ENCODE measurements around the gene MBD3.

The MBD3 gene

GRCh38 chr19:1618157-1619093 is 25.8 kb upstream of the MBD3 start:
- DNase-seq, result no peak

GRCh38 chr19:1616875-1617274 is 24.2 kb upstream of the MBD3 start:
- no peak for DNase-seq

DNA sequence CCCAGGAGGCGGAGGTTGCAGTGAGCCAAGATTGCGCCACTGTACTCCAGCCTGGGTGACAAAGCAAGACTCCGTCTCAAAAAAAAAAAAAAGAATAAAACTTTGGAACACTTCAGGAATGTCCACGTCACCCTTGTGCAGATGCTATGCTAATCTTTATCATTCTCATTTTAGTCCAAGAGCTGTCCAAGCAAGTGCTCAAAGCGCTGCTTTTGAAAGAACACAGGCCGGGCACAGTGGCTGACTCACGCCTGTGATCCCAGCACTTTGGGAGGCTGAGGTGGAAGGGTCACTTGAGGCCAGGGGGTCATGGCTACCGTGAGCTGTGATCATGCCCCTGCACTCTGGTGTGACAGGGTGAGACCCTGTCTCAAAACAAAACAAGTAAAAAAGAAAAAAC is 23.7 kb upstream of the MBD3 start:
- no peak for DNase-seq

GRCh38 chr19:1615156-1615765 is 22.6 kb upstream of the MBD3 start:
- DNase-seq, result no peak

DNA sequence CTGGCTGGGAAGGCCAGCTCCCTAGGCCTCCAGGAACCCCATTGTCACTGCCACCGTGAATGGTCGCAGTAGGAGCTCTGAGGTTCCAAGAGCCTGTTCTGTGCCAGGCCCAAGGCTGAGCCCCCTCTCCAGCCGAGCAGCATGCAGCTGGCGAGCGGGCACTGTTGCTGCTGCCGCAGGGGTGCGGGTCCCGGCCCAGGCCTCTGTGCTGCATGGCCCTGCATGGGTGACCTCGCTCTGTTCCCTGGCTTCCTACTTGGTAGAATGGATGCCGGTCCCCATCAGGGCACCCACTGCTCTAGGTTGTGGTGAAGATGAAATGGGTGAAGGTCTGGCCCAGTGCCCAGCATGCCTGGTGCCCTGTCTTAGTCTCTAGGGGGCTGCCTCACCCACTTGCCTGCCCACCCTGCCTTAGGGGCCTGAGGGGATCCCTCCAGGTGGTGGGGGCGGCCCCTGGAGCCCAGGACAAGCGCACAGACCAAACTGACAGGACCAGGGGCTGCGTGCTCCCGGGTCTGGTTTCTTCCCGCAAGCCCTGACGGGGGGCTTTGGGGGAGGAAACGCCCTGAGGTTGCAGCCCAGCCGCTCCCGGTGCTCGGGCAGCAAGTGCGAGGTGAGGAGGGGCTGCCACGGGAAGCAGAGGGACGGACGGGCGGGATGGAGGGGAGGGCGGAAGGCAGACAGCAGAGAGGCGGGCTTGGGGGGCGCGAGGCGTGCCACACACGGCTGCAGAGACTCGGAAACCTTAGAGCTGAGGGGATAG is 21.3 kb upstream of the MBD3 start:
- DNase-seq, result no peak

DNA sequence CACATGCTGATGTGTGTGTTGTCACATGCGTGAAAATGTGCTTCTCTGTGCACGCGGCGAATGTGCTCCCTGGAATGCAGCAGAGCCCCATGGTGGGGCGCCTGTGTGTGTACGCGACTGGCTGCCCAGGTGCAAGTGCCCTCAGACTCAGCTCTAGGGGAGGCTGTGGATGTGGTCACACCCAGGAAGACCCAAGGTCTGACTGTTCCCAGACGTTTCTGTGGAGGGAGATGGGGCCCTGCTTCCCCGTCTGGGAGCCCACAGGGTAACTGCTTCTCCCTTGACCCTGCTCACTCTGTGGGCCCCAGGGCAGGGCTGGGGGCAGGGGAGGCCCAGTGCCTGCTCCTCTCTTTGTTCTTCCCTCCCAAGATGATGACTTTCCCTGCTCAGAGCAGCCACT is 20.5 kb upstream of the MBD3 start:
- no peak for DNase-seq

GRCh38 chr19:1612114-1613086 is 19.7 kb upstream of the MBD3 start:
- no peak for DNase-seq

DNA sequence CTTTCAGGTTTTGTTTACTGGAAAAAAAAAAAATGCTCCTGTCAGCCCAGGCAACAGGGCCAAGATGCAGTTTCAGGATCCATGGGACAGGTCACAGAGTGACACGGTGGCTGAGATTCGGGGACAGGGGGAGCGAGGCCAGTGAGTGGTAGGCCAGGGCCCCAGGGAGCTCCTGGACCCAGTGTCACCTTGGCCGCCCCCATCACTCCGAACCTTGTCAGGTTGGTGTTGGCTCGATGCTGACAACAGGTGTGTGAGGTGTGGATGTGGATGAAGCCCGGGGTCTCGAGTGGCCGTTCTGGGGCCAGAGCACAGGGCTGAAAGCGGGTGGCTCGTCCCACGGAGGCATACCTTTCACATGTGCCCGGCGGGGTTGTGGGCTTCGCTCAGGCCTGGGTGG is 18.7 kb upstream of the MBD3 start:
- DNase-seq, result no peak

GRCh38 chr19:1610579-1610978 is 17.9 kb upstream of the MBD3 start:
- DNase-seq, result no peak

DNA sequence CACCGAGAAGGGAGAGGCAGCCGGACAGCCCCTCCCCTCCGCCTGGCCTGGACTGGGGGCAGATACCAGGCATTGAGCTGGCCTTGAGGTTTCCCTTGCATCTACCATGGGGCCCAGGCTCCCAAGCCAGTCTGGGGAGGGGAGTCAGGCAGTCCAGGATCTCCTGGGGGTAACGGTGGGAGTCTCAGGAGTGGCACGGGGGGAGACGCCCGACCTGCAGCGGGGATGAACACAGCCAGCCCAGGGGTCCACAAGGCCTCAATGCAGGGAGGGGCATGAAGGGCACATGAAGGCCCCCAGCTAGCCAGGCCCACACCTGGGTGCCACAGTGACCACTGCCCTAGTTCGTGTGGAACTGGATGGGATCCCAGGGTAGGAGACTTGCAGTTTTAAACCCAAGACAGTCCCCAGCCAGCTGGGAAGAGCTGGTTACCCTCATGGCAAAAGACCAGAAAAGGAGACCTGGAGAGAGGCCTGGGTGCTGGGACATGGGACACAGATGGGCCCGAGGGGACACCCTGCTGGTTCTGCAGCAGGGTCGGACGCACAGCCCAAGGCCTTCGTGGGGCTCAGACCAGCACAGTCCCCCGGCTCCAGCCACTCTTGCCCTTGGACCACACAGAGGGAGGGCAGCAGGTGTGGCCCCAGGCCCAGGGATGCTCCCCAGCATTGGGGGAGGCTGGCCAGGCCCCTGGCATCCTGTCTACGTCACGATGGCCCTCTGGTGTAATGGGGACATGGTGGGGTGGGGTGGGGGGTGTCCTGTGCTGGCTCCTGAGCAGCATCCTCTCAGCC is 17.2 kb upstream of the MBD3 start:
- no peak for DNase-seq

DNA sequence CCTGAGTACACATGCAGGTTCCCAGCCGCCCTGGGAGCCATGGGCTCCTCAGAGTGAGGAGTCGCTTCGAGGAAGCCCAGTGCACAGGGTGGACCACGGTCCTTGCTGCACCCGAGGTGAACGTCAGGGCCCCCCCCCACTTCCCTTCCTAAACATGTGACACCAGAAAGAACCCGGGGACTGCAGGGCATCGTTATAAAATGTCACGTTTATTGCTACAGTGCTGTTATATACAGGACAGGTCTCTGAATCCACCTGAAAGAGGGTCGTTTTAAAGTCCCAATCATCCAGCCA is 16.4 kb upstream of the MBD3 start:
- DNase-seq, result no peak

GRCh38 chr19:1608359-1609102 is 15.9 kb upstream of the MBD3 start:
- no peak for DNase-seq

DNA sequence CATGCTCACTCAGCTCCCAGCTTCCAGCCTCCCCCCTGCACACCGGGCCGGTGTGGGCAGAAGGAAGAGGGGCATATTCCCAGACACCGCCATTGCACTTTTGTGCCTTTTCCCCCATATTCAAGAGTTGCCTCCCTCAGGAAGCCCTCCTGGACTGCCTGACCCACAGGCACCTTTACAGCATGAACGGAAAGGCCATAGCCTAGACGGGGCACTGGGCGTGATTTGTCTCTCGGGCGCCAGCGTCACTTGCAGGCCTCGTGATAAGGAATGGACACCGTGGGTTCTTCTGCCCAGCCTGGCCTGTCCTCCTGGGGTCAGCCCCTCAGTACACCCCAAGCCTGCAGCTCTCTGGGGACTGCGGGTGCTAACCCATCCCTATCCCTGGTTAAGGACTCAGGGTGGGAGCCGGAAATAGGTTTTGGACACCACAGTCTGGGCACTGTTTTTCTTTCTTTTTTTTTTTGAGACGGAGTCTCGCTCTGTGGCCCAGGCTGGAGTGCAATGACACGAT is 13.5 kb upstream of the MBD3 start:
- no peak for DNase-seq

GRCh38 chr19:1605236-1606137 is 12.8 kb upstream of the MBD3 start, which contains the start of gene UQCR11:
Gene UQCR11 (minus strand): TSS chr19:1605462. CDS start chr19:1605409, 53 bp downstream.
- DNase-seq, result peak; percentile 90

- no peak for DNase-seq
Measured at GRCh38 chr19:1602091-1602707, 9.5 kb upstream of the MBD3 start.

DNA sequence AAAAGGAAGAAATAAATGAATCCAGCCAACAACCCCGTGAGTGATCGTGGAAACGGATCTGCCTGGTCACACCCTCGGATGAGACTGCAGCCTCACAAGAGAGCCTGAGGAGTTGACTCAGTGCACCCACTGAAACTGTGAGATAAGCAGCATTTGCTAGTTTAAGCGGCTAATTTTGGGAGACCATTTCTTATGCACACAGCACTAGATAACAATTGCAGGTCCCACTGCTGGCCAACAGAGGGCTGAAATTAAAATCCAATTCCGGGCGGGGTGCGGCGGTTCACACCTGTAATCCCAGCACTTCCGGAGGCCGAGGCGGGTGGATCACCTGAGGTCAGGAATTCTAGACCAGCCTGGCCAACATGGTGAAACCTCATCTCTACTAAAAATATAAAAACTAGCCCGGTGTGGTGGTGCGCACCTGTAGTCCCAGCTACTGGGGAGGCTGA is 9.0 kb upstream of the MBD3 start:
- DNase-seq, result no peak

- DNase-seq, result no peak
Measured at GRCh38 chr19:1599460-1599846, 6.8 kb upstream of the MBD3 start.

DNA sequence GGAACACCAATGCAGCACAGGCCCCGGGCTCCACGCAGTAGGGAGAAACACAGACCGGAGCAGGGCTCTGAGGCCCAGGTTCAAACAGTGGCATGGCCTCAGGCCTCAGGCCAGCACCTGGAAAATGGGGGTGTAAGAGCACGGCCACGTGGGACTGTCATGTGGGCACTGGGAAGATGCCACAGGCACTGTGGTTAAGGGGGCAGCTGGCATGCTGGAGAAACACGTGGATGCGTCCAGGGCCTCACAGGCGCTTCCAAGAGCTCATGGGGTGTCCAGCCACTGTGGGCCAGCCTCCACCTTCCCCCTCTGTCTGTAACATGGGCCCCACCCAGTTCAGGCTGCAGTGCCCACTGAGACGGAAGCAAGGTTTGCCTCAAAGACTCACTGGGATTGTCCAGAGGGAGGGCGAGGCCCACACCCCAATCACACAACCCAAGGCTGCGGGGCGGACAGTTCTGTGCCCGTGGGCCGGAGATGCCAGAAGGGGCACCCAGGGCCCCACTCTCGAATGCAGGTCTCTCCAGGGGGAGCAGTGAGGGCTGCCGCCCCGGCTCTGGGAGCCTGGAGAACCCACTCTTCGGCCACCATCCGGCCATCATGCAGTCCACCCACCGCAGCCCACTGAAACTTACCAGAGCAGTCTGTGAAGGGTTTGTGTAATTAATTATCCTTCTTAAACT is 6.3 kb upstream of the MBD3 start:
- no peak for DNase-seq

GRCh38 chr19:1593501-1593772 is 772 bp upstream of the MBD3 start:
- no peak for DNase-seq

Data from effector CD4-positive, alpha-beta T cell (primary cell).